ENCODE measurements around the gene PLXNA4.

Gene PLXNA4

GRCh38 chr7:132609906-132610520 is 33.7 kb upstream of the PLXNA4 start:
- H3F3A ChIP-seq (ENCODE audit: control insufficient read depth, insufficient read depth) = no peaks in the 10 kb centered on the region
- 0 out of 2 replicates have a peak, but pooled peaks cover 4% of the 10 kb centered on the region for H3K27me3 ChIP-seq (ENCODE audit: control insufficient read depth, low read length)
- no peaks in the 10 kb centered on the region for H4K20me1 ChIP-seq (ENCODE audit: control insufficient read depth, insufficient read depth, low read depth, low read length)
- H3K4me1 ChIP-seq (ENCODE audit: control insufficient read depth, low read length) = peaks cover 7% of the 10 kb centered on the region
- H3K27ac ChIP-seq (ENCODE audit: low read depth, low read length) = no peak overlapping the region
- no peak overlapping the region for H3K4me2 ChIP-seq (ENCODE audit: low read length)
- no peaks in the 10 kb centered on the region for H3K9me2 ChIP-seq (replicated peaks; ENCODE audit: control insufficient read depth, low read length)
- H3K79me2 ChIP-seq (ENCODE audit: control insufficient read depth, low read length) = no peaks in the 10 kb centered on the region
- H3K4me3 ChIP-seq (ENCODE audit: low read length) = no peak overlapping the region
- no peaks in the 10 kb centered on the region for H3K9me3 ChIP-seq (ENCODE audit: control insufficient read depth, insufficient read depth, low read length)
- TF ChIP-seq EZH2phosphoT487 (IDR thresholded peaks at IDR 0.05; ENCODE audit: borderline replicate concordance, low read length) = no peak
- no peak for TF ChIP-seq CTCF (IDR thresholded peaks at IDR 0.05; ENCODE audit: low read depth, low read length, poor library complexity, severe bottlenecking)
- H3K36me3 ChIP-seq (ENCODE audit: control insufficient read depth, low read length) = no peaks in the 10 kb centered on the region

- TF ChIP-seq CTCF (IDR thresholded peaks at IDR 0.05; ENCODE audit: low read depth, low read length, poor library complexity, severe bottlenecking) (no peak), EZH2phosphoT487 (IDR thresholded peaks at IDR 0.05; ENCODE audit: borderline replicate concordance, low read length) (no peak)
- Histone ChIP-seq H3K36me3 (ENCODE audit: control insufficient read depth, low read length) (no peaks in the 10 kb centered on the region), H3K9me2 (replicated peaks; ENCODE audit: control insufficient read depth, low read length) (no peaks in the 10 kb centered on the region), H3K4me3 (ENCODE audit: low read length) (no peak overlapping the region), H3K79me2 (ENCODE audit: control insufficient read depth, low read length) (no peaks in the 10 kb centered on the region), H3K4me1 (ENCODE audit: control insufficient read depth, low read length) (no peaks in the 10 kb centered on the region; the same call in 1 of the 2 replicates), H4K20me1 (ENCODE audit: control insufficient read depth, insufficient read depth, low read depth, low read length) (no peaks in the 10 kb centered on the region), H3K9me3 (ENCODE audit: control insufficient read depth, insufficient read depth, low read length) (no peaks in the 10 kb centered on the region), H3K4me2 (ENCODE audit: low read length) (no peak overlapping the region), H3K27me3 (ENCODE audit: control insufficient read depth, low read length) (0 out of 2 replicates have a peak, but pooled peaks cover under 1% of the 10 kb centered on the region), H3K27ac (ENCODE audit: low read depth, low read length) (no peak overlapping the region), H3F3A (ENCODE audit: control insufficient read depth, insufficient read depth) (no peaks in the 10 kb centered on the region)
Observed at GRCh38 chr7:132609222-132609621, 33.0 kb upstream of the PLXNA4 start.

- Histone ChIP-seq H3K4me2 (ENCODE audit: low read length) (no peak overlapping the region), H3K4me1 (ENCODE audit: control insufficient read depth, low read length) (no peaks in the 10 kb centered on the region)
- TF ChIP-seq EZH2phosphoT487 (IDR thresholded peaks at IDR 0.05; ENCODE audit: borderline replicate concordance, low read length) = no peak
- TF ChIP-seq CTCF (IDR thresholded peaks at IDR 0.05; ENCODE audit: low read depth, low read length, poor library complexity, severe bottlenecking) = no peak
Observed at GRCh38 chr7:132608523-132608922, 32.3 kb upstream of the PLXNA4 start.

More at GRCh38 chr7:132608523-132608922, 32.3 kb upstream of the PLXNA4 start:
- no peak overlapping the region for H3K27ac ChIP-seq (ENCODE audit: low read depth, low read length)
- H3K27me3 ChIP-seq (ENCODE audit: control insufficient read depth, low read length) = no peaks in the 10 kb centered on the region
- no peaks in the 10 kb centered on the region for H3F3A ChIP-seq (ENCODE audit: control insufficient read depth, insufficient read depth)
- no peaks in the 10 kb centered on the region for H3K9me3 ChIP-seq (ENCODE audit: control insufficient read depth, insufficient read depth, low read length)
- H3K79me2 ChIP-seq (ENCODE audit: control insufficient read depth, low read length) = no peaks in the 10 kb centered on the region
- H3K4me3 ChIP-seq (ENCODE audit: low read length) = no peak overlapping the region
- no peaks in the 10 kb centered on the region for H4K20me1 ChIP-seq (ENCODE audit: control insufficient read depth, insufficient read depth, low read depth, low read length)
- no peaks in the 10 kb centered on the region for H3K9me2 ChIP-seq (replicated peaks; ENCODE audit: control insufficient read depth, low read length)
- H3K36me3 ChIP-seq (ENCODE audit: control insufficient read depth, low read length) = no peaks in the 10 kb centered on the region

All from DOHH2 (cell line).